ENCODE measurements around the gene ITIH5.
"Not testable (repeated sequence)": the region's sequence is repeated elsewhere in the genome, so short reads cannot be mapped to it uniquely, and the experiment has no call there.

ITIH5 gene

GRCh38 chr10:7666253-7667023, at the start of gene ITIH5:
TSS of gene ITIH5 (minus strand) at chr10:7666966. CDS start at chr10:7666892, 74 bp downstream.
- in situ Hi-C loops (cut with HindIII; ENCODE audit: low sequenced_read_pairs): no loop called here

- in situ Hi-C loops (cut with HindIII; ENCODE audit: low sequenced_read_pairs): no loop called here
Observed at GRCh38 chr10:7715515-7715914, 48.7 kb upstream of the ITIH5 start.

- in situ Hi-C loops (cut with HindIII; ENCODE audit: low sequenced_read_pairs): not testable (repeated sequence)
Observed at GRCh38 chr10:7711075-7711474, 44.3 kb upstream of the ITIH5 start.

GRCh38 chr10:7710446-7710845, 43.7 kb upstream of the ITIH5 start:
- in situ Hi-C loops (cut with HindIII; ENCODE audit: low sequenced_read_pairs): no loop called here

GRCh38 chr10:7708832-7709231, 42.1 kb upstream of the ITIH5 start:
- in situ Hi-C loops (cut with HindIII; ENCODE audit: low sequenced_read_pairs): no loop called here

- in situ Hi-C loops (cut with HindIII; ENCODE audit: low sequenced_read_pairs): no loop called here
Observed at GRCh38 chr10:7707858-7708622, 41.3 kb upstream of the ITIH5 start.

- in situ Hi-C loops (cut with HindIII; ENCODE audit: low sequenced_read_pairs): no loop called here
Observed at GRCh38 chr10:7707102-7707501, 40.3 kb upstream of the ITIH5 start.

GRCh38 chr10:7706534-7707073, 39.8 kb upstream of the ITIH5 start:
- in situ Hi-C loops (cut with HindIII; ENCODE audit: low sequenced_read_pairs): no loop called here

- in situ Hi-C loops (cut with HindIII; ENCODE audit: low sequenced_read_pairs): no loop called here
Observed at GRCh38 chr10:7705341-7705740, 38.6 kb upstream of the ITIH5 start.

GRCh38 chr10:7704071-7705016, 37.6 kb upstream of the ITIH5 start:
- in situ Hi-C loops (cut with HindIII; ENCODE audit: low sequenced_read_pairs): no loop called here

GRCh38 chr10:7703140-7703539, 36.4 kb upstream of the ITIH5 start, which contains the start of gene ITIH2:
TSS of gene ITIH2 (plus strand) at chr10:7703316. CDS start at chr10:7703435, 119 bp downstream.
- in situ Hi-C loops (cut with HindIII; ENCODE audit: low sequenced_read_pairs): no loop called here

GRCh38 chr10:7702288-7702812, 35.6 kb upstream of the ITIH5 start:
- in situ Hi-C loops (cut with HindIII; ENCODE audit: low sequenced_read_pairs): no loop called here

- in situ Hi-C loops (cut with HindIII; ENCODE audit: low sequenced_read_pairs): no loop called here
Observed at GRCh38 chr10:7701158-7701742, 34.5 kb upstream of the ITIH5 start.

- in situ Hi-C loops (cut with HindIII; ENCODE audit: low sequenced_read_pairs): no loop called here
Observed at GRCh38 chr10:7700577-7701125, 33.9 kb upstream of the ITIH5 start.

GRCh38 chr10:7697426-7697825, 30.7 kb upstream of the ITIH5 start:
- in situ Hi-C loops (cut with HindIII; ENCODE audit: low sequenced_read_pairs): no loop called here

GRCh38 chr10:7696545-7696944, 29.8 kb upstream of the ITIH5 start:
- in situ Hi-C loops (cut with HindIII; ENCODE audit: low sequenced_read_pairs): no loop called here

GRCh38 chr10:7693194-7693593, 26.4 kb upstream of the ITIH5 start:
- in situ Hi-C loops (cut with HindIII; ENCODE audit: low sequenced_read_pairs): not testable (repeated sequence)

GRCh38 chr10:7692368-7692767, 25.6 kb upstream of the ITIH5 start:
- in situ Hi-C loops (cut with HindIII; ENCODE audit: low sequenced_read_pairs): not testable (repeated sequence)

GRCh38 chr10:7690885-7691597, 24.3 kb upstream of the ITIH5 start:
- in situ Hi-C loops (cut with HindIII; ENCODE audit: low sequenced_read_pairs): not testable (repeated sequence)
